ENCODE data around the gene ACAD9.
"Not testable (repeated sequence)": the region's sequence is repeated elsewhere in the genome, so short reads cannot be mapped to it uniquely, and the experiment has no call there.

Gene ACAD9

GRCh38 chr3:128864351-128864811 lies 15.0 kb upstream of the ACAD9 start:
- no peak for TF ChIP-seq CTCF (IDR thresholded peaks at IDR 0.05; ENCODE audit: low read depth, low read length)
- H3K4me3 ChIP-seq (ENCODE audit: low read depth, low read length) = no peak overlapping the region

GRCh38 chr3:128864849-128865804 lies 14.3 kb upstream of the ACAD9 start:
- not testable (repeated sequence) for H3K4me3 ChIP-seq (ENCODE audit: low read depth, low read length)

- TF ChIP-seq CTCF (IDR thresholded peaks at IDR 0.05; ENCODE audit: low read depth, low read length) = no peak
Observed at GRCh38 chr3:128867200-128868125, 12.0 kb upstream of the ACAD9 start.

GRCh38 chr3:128870347-128870746 lies 9.1 kb upstream of the ACAD9 start:
- H3K4me3 ChIP-seq (ENCODE audit: low read depth, low read length) = no peak overlapping the region
- no peak for TF ChIP-seq CTCF (IDR thresholded peaks at IDR 0.05; ENCODE audit: low read depth, low read length)

More at GRCh38 chr3:128867200-128868125, 12.0 kb upstream of the ACAD9 start:
- no peak overlapping the region for H3K4me3 ChIP-seq (ENCODE audit: low read depth, low read length)

GRCh38 chr3:128872282-128872681 lies 7.1 kb upstream of the ACAD9 start:
- no peak for TF ChIP-seq CTCF (IDR thresholded peaks at IDR 0.05; ENCODE audit: low read depth, low read length)
- no peak overlapping the region for H3K4me3 ChIP-seq (ENCODE audit: low read depth, low read length)

- no peak overlapping the region for H3K4me3 ChIP-seq (ENCODE audit: low read depth, low read length)
- no peak for TF ChIP-seq CTCF (IDR thresholded peaks at IDR 0.05; ENCODE audit: low read depth, low read length)
Observed at GRCh38 chr3:128872744-128873143, 6.7 kb upstream of the ACAD9 start.

- no peak for TF ChIP-seq CTCF (IDR thresholded peaks at IDR 0.05; ENCODE audit: low read depth, low read length)
- no peak overlapping the region for H3K4me3 ChIP-seq (ENCODE audit: low read depth, low read length)
Observed at GRCh38 chr3:128873244-128874022, 6.0 kb upstream of the ACAD9 start.

Measured in WI38 (cell line).